Adrenal gland (tissue), 5 donors: ENCODE data around the gene AMPH.

Experiments
- CTCF ChIP-seq, 6 experiments: fragments of 450-650 bp in 4 of 6; fragments of 200-600 bp in 2 of 6; sonication (generic) in 1 of 6; IDR thresholded peaks; 1 replicate in 5 of 6; 2 replicates in 1 of 6; pipeline versions ENCODE4 v1.5.1 to v1.8.0; 2016 to 2021; ENCODE audit warnings: antibody characterized with exemption in 6 of 6, mild to moderate bottlenecking in 2 of 6, moderate library complexity in 1 of 6
- POLR2A ChIP-seq, 2 donors: fragments of 450-650 bp; IDR thresholded peaks; one replicate each; pipeline ENCODE4 v1.6.1; 2017; ENCODE audit warnings: antibody characterized with exemption in 2 of 2, mild to moderate bottlenecking in 2 of 2, moderate library complexity in 1 of 2
- donor health status: DM: no; HTN: no; CAD: no.

DNA sequence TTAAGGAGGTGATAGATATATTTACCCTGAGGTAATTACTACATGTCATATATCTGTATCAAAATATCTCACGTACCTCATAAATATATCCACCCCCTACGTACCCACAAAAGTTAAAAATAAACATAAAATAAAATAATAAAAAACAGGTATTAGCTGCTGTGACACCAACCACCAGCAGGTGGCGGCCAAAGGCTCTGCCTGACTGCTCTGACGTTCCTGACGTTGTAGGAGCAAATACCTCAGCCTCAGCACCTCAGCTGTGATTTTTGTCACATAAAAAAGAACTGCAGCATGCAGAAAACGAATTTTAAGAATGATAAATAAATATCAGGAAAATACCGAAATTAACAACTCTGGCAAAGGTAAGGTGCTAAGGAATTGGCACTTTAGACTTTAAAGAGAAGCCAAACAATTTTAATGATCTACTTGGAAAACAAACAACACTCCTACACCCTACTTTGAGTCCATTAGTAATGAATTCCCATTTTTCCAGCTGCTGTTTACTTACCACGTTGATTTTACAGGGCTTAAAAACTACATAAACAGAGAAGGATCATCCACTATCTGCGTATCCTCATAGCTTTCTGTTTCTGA lies 232.3 kb downstream of the AMPH start:
- TF ChIP-seq POLR2A (IDR thresholded peaks at IDR 0.05) (no peak), CTCF (IDR thresholded peaks at IDR 0.05) (peak; percentile 47 to 93 (median 78))
